NCI-H1417 (cell line): Measurements from ENCODE around the gene VEGFB.
A peak's percentile ranks its signal among the peaks of the same experiment; 100 is the strongest.

Experiments
- DNase-seq, 3 experiments: peaks; one replicate each; lab custom pipeline; 2025; lab: John Stamatoyannopoulos, UW

The VEGFB gene

DNA sequence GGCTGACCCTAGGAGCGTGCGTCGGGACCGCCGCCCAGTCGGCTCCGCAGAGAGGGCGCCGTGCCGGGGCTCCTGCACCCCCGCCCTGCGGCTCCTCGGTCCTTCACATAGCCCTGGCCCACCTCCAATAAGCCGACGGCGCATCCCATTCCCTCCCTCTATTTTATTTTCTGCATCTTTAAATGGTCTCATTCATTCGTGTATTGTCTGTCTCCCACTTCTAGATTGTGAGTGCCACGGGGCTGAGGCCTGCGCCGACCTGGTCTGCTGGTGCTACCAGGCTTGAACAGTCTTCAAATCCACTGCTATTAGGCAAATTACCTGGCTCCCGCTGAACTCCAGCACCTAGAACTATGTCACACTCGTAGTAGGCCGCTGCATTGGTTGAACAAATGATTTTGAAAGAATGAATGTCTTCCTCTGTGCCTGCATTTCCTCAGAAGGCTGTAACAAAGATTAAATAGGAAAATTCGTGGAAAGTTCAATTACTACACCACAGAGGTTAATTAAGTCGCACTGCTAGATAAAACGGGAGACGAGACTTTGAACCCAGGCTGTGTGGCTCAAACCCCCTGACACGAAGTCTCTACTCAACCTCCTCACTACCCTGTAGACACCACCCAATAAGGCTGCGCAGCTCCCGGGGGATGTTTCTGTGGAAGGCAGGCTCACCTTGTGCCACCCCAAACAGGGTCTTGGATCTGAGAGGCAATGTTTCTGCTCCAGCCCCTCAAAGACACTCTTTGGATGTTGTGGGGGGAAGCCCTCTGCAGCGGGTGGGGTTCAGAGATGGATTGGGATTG lies 13.5 kb downstream of the VEGFB start:
- no peak for DNase-seq

- DNase-seq = no peak
These were observed 14.2 kb downstream of the VEGFB start for GRCh38 chr11:64248578-64248977.

- DNase-seq = no peak
These were observed 14.7 kb downstream of the VEGFB start for GRCh38 chr11:64249038-64249437.

GRCh38 chr11:64249563-64250414 lies 15.4 kb downstream of the VEGFB start:
- DNase-seq = peak in 1 of 3 experiments; percentile 42

DNA sequence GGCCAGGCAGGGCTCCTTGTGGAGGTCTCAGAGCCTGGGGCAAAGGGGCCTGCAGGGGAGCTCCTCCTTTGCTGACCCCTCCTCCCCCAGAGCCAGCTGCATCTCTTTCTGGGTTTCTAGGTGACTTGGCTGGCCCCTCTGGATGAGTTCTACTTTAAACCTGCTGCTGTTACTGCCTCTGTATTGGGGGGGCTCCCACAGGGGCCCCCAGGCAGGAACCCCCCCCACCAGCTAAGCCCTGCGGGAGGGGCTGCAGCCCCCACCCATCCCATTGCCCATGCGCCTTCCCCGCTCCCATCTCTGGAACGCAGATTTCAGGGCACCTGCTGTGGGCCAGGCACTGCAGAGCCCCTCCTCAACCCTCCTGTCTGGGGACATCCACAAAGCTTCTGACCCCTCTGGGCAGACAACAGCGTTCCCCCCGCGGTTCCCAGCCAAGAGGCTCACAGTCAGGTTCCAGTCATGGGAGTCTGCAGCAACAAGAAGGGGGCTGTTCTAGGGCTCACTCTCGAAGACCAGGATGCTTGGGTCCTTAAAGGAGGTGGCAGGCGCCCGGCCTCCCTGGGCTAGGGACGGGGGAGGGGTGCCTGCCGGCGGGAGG lies 16.1 kb downstream of the VEGFB start:
- peak; percentile 30 to 79 (median 72) for DNase-seq

GRCh38 chr11:64251016-64251752 lies 16.8 kb downstream of the VEGFB start, which contains the start of gene PLCB3:
Gene PLCB3, plus strand, starts transcription at chr11:64251530. Its CDS starts 120 bp downstream, at chr11:64251650.
- DNase-seq = peak; percentile 48 to 71 (median 65)

DNA sequence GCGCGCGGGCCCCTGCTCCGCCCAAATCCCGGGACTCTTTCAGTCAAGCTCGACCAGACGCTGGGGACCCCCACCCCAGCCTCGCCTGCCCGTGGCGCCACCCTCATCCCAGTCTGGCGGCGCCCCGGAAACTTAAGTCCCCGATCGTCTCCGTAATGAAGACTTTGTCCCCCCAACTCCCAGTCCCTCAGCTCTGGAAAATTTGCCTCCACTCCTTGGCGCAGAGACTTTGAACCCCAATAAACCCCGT lies 17.3 kb downstream of the VEGFB start:
- DNase-seq = no peak

DNA sequence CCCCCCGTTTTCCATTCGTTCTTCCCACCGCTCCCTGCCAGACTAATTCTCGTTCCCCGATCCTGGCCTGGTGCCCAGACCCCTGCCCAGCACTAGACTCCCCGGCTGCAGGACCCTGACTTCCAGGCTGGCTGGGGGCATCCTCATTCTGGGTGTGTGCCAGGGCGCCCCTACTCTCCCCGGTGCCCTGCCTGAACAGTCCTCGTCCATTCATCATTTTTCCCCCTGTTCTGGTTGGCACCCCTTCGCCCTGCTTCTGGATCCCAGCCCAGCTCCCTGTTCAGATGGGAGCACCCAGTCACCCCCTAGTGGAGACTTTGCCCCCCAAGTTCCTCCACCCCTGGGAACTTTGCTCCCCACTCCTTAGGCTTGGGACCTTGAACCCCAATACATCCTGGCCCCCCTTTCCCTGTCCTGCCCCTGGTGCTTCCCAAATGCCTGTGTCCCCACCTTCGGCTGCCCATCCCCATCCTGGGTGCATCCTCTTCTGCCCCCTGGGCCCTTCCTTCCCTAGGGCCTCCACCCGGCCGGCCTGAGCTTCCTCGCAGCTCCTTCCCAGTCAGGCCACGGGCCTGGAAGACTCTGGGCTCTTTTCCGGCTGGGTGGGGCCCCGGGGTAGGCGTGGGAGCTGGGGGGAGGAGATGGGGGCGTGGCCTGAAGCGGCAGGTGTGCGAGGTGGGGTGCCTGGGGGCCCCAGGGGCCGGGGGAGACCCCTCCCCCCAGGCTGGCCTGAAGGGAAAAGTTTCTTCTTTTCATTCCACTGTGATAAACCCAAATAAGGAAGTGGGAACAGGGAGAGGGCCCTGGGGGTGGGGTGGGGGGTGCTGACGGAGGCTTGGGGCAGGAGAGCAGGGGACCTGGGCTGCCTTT lies 17.9 kb downstream of the VEGFB start:
- peak in 2 of 3 experiments; percentile 31 to 47 for DNase-seq

GRCh38 chr11:64253043-64253442 lies 18.7 kb downstream of the VEGFB start:
- no peak for DNase-seq

DNA sequence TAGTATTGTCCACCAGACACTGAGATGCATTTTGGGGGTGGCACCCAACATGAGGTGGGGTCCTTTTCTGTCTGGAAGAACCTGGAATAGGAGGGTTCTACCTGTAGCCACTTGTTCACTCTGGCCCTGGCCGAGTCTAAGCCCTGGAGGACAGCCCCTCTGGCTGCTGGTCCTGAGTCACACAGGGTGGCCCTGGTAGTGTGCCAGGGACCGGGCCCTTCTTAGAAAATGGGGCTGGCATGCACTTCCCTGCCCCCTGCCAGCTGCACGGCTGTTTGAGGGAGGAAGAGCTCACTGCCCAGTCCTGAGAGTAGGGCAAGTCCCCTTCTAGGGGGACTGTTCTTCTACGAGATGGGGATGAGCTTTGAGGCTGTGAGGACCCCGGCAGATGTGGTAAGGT lies 19.1 kb downstream of the VEGFB start:
- DNase-seq = no peak

DNA sequence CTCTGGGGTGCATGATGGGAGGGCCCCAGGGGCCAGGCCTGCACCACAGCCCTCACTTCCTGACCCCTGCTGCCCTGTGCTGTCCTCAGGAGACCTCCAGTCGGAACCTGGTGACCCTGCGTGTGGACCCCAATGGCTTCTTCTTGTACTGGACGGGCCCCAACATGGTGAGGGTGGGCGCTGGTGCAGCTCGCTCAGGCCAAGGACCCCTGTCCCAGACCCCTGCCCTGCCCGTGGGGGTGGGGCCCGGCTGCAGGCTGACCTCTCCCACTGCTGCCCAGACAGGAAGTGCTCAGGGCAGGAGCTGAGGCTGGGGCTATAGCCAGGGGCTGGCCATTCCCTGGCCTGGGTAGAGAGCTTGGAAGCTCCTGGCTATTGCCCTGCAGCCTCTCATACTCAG lies 19.9 kb downstream of the VEGFB start:
- no peak for DNase-seq

- no peak for DNase-seq
These were observed 21.0 kb downstream of the VEGFB start for GRCh38 chr11:64255135-64256128.

DNA sequence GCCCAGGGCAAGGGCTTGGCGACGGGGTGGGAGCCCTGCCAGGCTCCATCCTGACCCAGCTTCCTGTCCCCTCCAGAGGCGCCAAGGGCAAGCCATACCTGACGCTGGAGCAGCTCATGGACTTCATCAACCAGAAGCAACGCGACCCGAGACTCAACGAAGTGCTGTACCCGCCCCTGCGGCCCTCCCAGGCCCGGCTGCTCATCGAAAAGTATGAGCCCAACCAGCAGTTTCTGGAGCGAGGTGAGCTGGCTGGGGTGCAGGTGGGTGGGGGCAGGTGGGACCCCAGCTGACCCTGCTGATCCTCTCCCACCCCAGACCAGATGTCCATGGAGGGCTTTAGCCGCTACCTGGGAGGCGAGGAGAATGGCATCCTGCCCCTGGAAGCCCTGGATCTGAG lies 21.9 kb downstream of the VEGFB start:
- no peak for DNase-seq

DNA sequence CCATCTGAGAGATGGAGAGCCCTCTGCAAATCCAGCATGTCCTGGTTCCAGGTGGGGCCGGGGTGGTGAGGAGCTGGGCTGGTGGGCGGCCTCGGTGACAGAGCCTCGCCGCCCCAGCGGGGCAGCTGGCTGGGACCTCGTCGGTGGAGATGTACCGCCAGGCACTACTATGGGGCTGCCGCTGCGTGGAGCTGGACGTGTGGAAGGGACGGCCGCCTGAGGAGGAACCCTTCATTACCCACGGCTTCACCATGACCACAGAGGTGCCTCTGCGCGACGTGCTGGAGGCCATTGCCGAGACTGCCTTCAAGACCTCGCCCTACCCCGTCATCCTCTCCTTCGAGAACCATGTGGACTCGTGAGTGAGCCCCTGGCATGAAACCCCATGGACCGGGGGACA lies 24.0 kb downstream of the VEGFB start:
- DNase-seq = no peak

DNA sequence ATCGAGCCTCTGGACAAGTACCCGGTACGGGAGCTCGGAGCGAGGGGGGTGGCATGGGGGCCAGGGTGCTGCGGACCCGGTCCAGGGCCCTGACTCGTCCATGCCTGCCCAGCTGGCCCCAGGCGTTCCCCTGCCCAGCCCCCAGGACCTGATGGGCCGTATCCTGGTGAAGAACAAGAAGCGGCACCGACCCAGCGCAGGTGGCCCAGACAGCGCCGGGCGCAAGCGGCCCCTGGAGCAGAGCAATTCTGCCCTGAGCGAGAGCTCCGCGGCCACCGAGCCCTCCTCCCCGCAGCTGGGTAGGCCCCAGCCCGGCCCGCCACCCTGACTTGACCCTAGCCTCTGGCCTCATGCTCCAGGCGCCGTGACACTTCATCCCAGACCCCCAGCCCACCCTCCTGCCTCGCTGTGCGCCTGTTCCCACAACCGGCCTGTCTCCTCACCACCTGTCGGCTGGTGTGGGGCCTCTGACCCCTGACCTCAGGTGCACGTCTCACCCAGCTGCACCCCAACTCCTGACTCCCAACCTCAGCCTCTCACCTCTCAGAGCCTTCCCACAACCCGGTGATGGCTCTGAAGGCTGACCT lies 24.7 kb downstream of the VEGFB start:
- no peak for DNase-seq

DNA sequence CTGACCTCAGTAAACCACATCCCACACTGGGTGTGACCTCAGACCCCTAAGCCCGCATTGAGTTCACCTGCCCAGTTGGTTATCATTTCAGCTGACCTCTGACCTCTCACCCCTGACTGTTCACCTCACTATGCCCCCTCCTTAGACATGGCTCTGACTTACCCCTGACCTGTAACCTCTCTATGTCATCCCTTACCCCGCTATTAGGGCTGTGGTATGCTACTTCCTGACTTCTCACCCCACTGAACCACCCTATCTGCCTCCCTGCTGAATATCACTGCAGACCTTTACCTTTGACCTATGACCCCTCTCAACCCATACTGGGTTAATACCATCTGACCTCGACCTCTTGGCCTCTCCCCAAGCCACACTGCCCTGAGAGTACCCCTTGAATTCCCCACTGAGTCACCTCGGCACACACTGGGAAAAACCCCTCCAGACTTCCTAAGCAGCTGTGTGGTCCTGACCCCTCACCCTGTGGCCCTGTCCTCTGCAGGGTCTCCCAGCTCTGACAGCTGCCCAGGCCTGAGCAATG lies 25.2 kb downstream of the VEGFB start:
- DNase-seq = no peak

- DNase-seq = no peak
These were observed 25.8 kb downstream of the VEGFB start for GRCh38 chr11:64260147-64260708.

DNA sequence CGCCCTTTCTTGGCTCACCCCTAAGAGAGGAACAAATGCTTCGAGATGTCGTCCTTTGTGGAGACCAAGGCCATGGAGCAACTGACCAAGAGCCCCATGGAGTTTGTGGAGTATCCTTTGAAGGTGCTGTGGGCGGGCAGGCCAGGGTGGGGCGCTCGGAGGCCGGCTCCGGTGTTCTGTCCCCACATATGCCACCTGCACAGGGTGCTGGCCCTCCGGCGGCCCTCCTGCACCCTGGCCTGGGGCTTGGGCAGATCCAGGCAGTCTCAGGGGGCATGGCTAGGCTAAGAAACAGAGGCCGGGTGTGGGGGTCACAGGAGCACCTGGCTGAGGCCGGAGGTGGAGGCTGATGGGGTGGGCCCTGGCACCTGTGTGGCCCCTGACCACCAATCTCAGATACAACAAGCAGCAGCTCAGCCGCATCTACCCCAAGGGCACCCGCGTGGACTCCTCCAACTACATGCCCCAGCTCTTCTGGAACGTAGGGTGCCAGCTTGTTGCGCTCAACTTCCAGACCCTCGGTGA lies 27.2 kb downstream of the VEGFB start:
- DNase-seq = no peak
